NCI-H1105 (cell line): Measurements from ENCODE around the gene KLHL17.
A peak's percentile ranks its signal among the peaks of the same experiment; 100 is the strongest.

ENCODE experiments used
- DNase-seq: peaks from one replicate; lab custom pipeline; 2025; lab: John Stamatoyannopoulos, UW

The KLHL17 gene

GRCh38 chr1:950881-951280 is 9.5 kb upstream of the KLHL17 start:
- DNase-seq, result no peak

- no peak for DNase-seq
Measured at GRCh38 chr1:951364-951763, 9.0 kb upstream of the KLHL17 start.

- DNase-seq, result no peak
Measured at GRCh38 chr1:952201-952600, 8.2 kb upstream of the KLHL17 start.

GRCh38 chr1:952603-953002 is 7.8 kb upstream of the KLHL17 start:
- no peak for DNase-seq

GRCh38 chr1:953524-954320 is 6.7 kb upstream of the KLHL17 start:
- DNase-seq, result no peak

- DNase-seq, result no peak
Measured at GRCh38 chr1:954927-955326, 5.5 kb upstream of the KLHL17 start.

- DNase-seq, result no peak
Measured at GRCh38 chr1:955474-955873, 4.9 kb upstream of the KLHL17 start.

- no peak for DNase-seq
Measured at GRCh38 chr1:956636-957035, 3.7 kb upstream of the KLHL17 start.

- DNase-seq, result peak; percentile 83
Measured at GRCh38 chr1:958823-959730, 1.3 kb upstream of the KLHL17 start, which contains the start of gene NOC2L. NOC2L (minus strand) TSS chr1:959256; CDS start chr1:959240, 16 bp downstream.

- DNase-seq, result no peak
Measured at GRCh38 chr1:959731-960362, 537 bp upstream of the KLHL17 start.

GRCh38 chr1:961132-961669 is 817 bp downstream of the KLHL17 start:
- DNase-seq, result no peak

GRCh38 chr1:962381-963300 is 2.3 kb downstream of the KLHL17 start:
- no peak for DNase-seq

GRCh38 chr1:963301-963651 is 2.9 kb downstream of the KLHL17 start:
- DNase-seq, result no peak

GRCh38 chr1:963746-964525 is 3.6 kb downstream of the KLHL17 start:
- DNase-seq, result no peak

GRCh38 chr1:964691-965525 is 4.5 kb downstream of the KLHL17 start:
- no peak for DNase-seq

GRCh38 chr1:965526-966134 is 5.2 kb downstream of the KLHL17 start:
- no peak for DNase-seq

- no peak for DNase-seq
Measured at GRCh38 chr1:966135-966703, 5.8 kb downstream of the KLHL17 start, which contains the start of gene PLEKHN1. PLEKHN1 (plus strand) TSS chr1:966482; CDS start chr1:966532, 50 bp downstream.

- DNase-seq, result no peak
Measured at GRCh38 chr1:966704-967300, 6.4 kb downstream of the KLHL17 start.
